HepG2 (cell line): ENCODE results near the gene ANAPC16. TPM values are rescaled to one million over a fixed set of nuclear protein-coding genes. Genes with fewer than 3 reads are reported as not detected.
A peak's percentile ranks its signal among the peaks of the same experiment; 100 is the strongest.

ENCODE experiments used
- ATAC-seq: fragments of 200-7000 bp; cut with Tn5 transposase; 3 replicates; pipeline ENCODE4 v1.9.1; 2020; ENCODE audit warnings: mild to moderate bottlenecking, moderate library complexity
- BruUV-seq: library from RNA; stranded (reverse); fragments of 400-500 nt; replicated peaks from 2 replicates; lab custom pipeline; 2021; lab: Mats Ljungman, UMichigan
- CTCF ChIA-PET: fragments of 300-600 bp; formaldehyde crosslinking; extraction: SDS; loops from one replicate; lab custom pipeline; 2021; ENCODE audit warnings: low total read pairs, inconsistent platforms, low intra/inter-chr PET ratio; lab: Yijun Ruan, JAX
- POLR2A ChIA-PET: fragments of 350-600 bp; sonication (Branson Sonifier 250); formaldehyde crosslinking; loops from one replicate; lab custom pipeline; 2020; ENCODE audit warnings: antibody characterized with exemption, inconsistent platforms; lab: Yijun Ruan, JAX
- DNase-seq: peaks from one replicate; pipeline ENCODE4 v3.0.0-alpha.2; 2015; ENCODE audit warnings: low spot score
- FAIRE-seq: peaks from 3 replicates; lab custom pipeline; 2011; peaks lifted over from hg19 to GRCh38; lab: Jason Lieb, UNC
- H2AFZ ChIP-seq: one replicate; pipeline ENCODE4 v1.6.1; 2011; ENCODE audit warnings: low read length, inconsistent platforms
- H3K27ac ChIP-seq: fragments of 300-600 bp; 3 replicates; pipeline ENCODE4 v1.8.0; 2011; ENCODE audit warnings: mixed run types, mild to moderate bottlenecking, mixed read lengths, low read length, inconsistent platforms; ENCODE audit not compliant: insufficient read depth; ENCODE audit errors: extremely low read length
- H3K27me3 ChIP-seq, 2 experiments: fragments of 200-600 bp in 1 of 2; 2 replicates in 1 of 2; 3 replicates in 1 of 2; pipeline versions ENCODE4 v1.6.0 to v1.8.0; 2011; ENCODE audit warnings: low read length in 2 of 2, mild to moderate bottlenecking in 2 of 2, moderate library complexity in 2 of 2, inconsistent platforms in 1 of 2; ENCODE audit not compliant: insufficient read depth in 2 of 2, control insufficient read depth in 1 of 2
- H3K36me3 ChIP-seq, 2 experiments: fragments of 200-600 bp in 1 of 2; replicated peaks in 1 of 2; 2 replicates in 1 of 2; 3 replicates in 1 of 2; pipeline versions ENCODE4 v1.5.1 to v1.8.0; 2011; ENCODE audit warnings: low read length in 2 of 2, inconsistent platforms in 1 of 2; ENCODE audit not compliant: insufficient read depth in 2 of 2, control insufficient read depth in 1 of 2
- H3K4me1 ChIP-seq: 2 replicates; pipeline ENCODE4 v1.5.1; 2012; ENCODE audit warnings: low read length, inconsistent platforms; ENCODE audit not compliant: insufficient read depth
- H3K4me2 ChIP-seq: 2 replicates; pipeline ENCODE4 v1.6.0; 2011; ENCODE audit warnings: low read depth, low read length, inconsistent platforms
- H3K4me3 ChIP-seq, 3 experiments: fragments of 200-600 bp in 1 of 3; sonication (generic), shearing (Covaris generic) in 1 of 3; replicated peaks in 1 of 3; 2 replicates each; pipeline ENCODE4 v1.5.1; 2011 to 2016; ENCODE audit warnings: low read length in 3 of 3, inconsistent platforms in 2 of 3, low read depth in 2 of 3, mild to moderate bottlenecking in 2 of 3, control low read depth in 1 of 3, mixed read lengths in 1 of 3; ENCODE audit not compliant: insufficient read depth in 1 of 3
- H3K79me2 ChIP-seq: one replicate; pipeline ENCODE4 v1.6.1; 2011; ENCODE audit warnings: low read length, inconsistent platforms; ENCODE audit not compliant: insufficient read depth
- H3K9ac ChIP-seq: 2 replicates; pipeline ENCODE4 v1.6.0; 2011; ENCODE audit warnings: mild to moderate bottlenecking, low read depth, low read length, inconsistent platforms; ENCODE audit not compliant: insufficient read depth
- H3K9me3 ChIP-seq: 2 replicates; pipeline ENCODE4 v1.5.1; 2012; ENCODE audit warnings: mild to moderate bottlenecking, low read length
- H4K20me1 ChIP-seq: 2 replicates; pipeline ENCODE4 v1.6.0; 2011; ENCODE audit warnings: inconsistent platforms, mild to moderate bottlenecking, low read length, moderate library complexity; ENCODE audit not compliant: insufficient read depth
- BRCA1 ChIP-seq: sonication (generic); formaldehyde crosslinking; IDR thresholded peaks from 2 replicates; pipeline ENCODE4 v1.4.0; 2020; ENCODE audit warnings: missing genetic modification reagents
- HINFP ChIP-seq: sonication (generic); formaldehyde crosslinking; IDR thresholded peaks from 2 replicates; pipeline ENCODE4 v1.4.0; 2020; ENCODE audit warnings: low read depth, mild to moderate bottlenecking, missing genetic modification reagents
- HNRNPK ChIP-seq: fragments of 200-400 bp; formaldehyde crosslinking; IDR thresholded peaks from 2 replicates; pipeline ENCODE4 v1.6.1; 2018; ENCODE audit warnings: low read length, low read depth, moderate library complexity, mild to moderate bottlenecking; ENCODE audit not compliant: poor library complexity, severe bottlenecking
- HOXA9 ChIP-seq: sonication (generic); formaldehyde crosslinking; IDR thresholded peaks from 2 replicates; pipeline ENCODE4 v1.8.1; 2022; ENCODE audit warnings: missing genetic modification reagents, mild to moderate bottlenecking, moderate library complexity, borderline replicate concordance
- PCBP1 ChIP-seq: fragments of 200-400 bp; formaldehyde crosslinking; IDR thresholded peaks from 2 replicates; pipeline ENCODE4 v1.6.1; 2017; ENCODE audit warnings: mild to moderate bottlenecking, low read depth, low read length, borderline replicate concordance
- SSRP1 ChIP-seq: IDR thresholded peaks from 2 replicates; pipeline ENCODE4 v1.6.1; 2016; ENCODE audit warnings: control low read depth
- ZBTB43 ChIP-seq: sonication (generic); formaldehyde crosslinking; conservative IDR thresholded peaks from 2 replicates; pipeline ENCODE4 v1.4.0; 2020; ENCODE audit warnings: missing genetic modification reagents
- ZNF232 ChIP-seq: sonication (generic); formaldehyde crosslinking; IDR thresholded peaks from 2 replicates; pipeline ENCODE4 v1.4.0; 2020; ENCODE audit warnings: missing genetic modification reagents, borderline replicate concordance
- ZNF574 ChIP-seq: sonication (generic); formaldehyde crosslinking; IDR thresholded peaks from 2 replicates; pipeline ENCODE4 v1.4.0; 2020; ENCODE audit warnings: missing genetic modification reagents
- ZNF580 ChIP-seq: IDR thresholded peaks from 2 replicates; pipeline ENCODE4 v1.6.1; 2016; ENCODE audit warnings: low read depth, borderline replicate concordance
- ZNF687 ChIP-seq: sonication (generic); formaldehyde crosslinking; IDR thresholded peaks from 2 replicates; pipeline ENCODE4 v1.5.1; 2020; ENCODE audit warnings: mild to moderate bottlenecking, missing genetic modification reagents, moderate library complexity
- WGBS: methylation state at CpG from one replicate; pipeline ENCODE4 v1.1.6; 2017; ENCODE audit warnings: low lambda C conversion rate; 5-methylcytosine and 5-hydroxymethylcytosine counted together
- in situ Hi-C: cut with HindIII; loops from 2 replicates; pipeline ENCODE4 v1.10.0; 2017; ENCODE audit warnings: low pct_unique_long_range_greater_than_20kb; ENCODE audit not compliant: extremely low pct_ligation_motif_present
- intact Hi-C: fragments of 100-400 bp; cut with micrococcal nuclease; formaldehyde crosslinking; loops from one replicate; pipeline ENCODE4 v1.10.0; 2022; ENCODE audit not compliant: unreplicated experiment
- polyA plus RNA-seq, 8 experiments: library from polyadenylated mRNA; depleted of rRNA in 3 of 8; stranded (reverse) in 7 of 8; unstranded in 1 of 8; fragments of >200 nt; fragmentation: Illumina TruSeq in 4 of 8; extraction: Trizol in 4 of 8; gene quantifications; 2 replicates each; pipeline versions ENCODE4 v1.2.1 to v1.2.3, GENCODE V29; 2011 to 2016; ENCODE audit warnings: low read depth in 4 of 8, missing spikeins in 1 of 8, mixed read lengths in 1 of 8; ENCODE audit not compliant: insufficient read depth in 1 of 8
- total RNA-seq, 5 experiments: library from RNA; depleted of rRNA; stranded (reverse); fragments of >200 nt; fragmentation: Illumina TruSeq; extraction: Trizol; gene quantifications; 2 replicates each; pipeline ENCODE4 v1.2.3, GENCODE V29; 2016; ENCODE audit warnings: low read depth in 1 of 5

Gene ANAPC16
- total and polyA plus RNA-seq, 2 of the 13 experiments (the other 11 are each of a cell fraction or from before 2014, with no cell fraction given) = 74.8 to 89.4 TPM

GRCh38 chr10:72276013-72276387 lies 60.2 kb downstream of the ANAPC16 start:
- 22% methylated on average over 4 of the region's 4 CpGs for WGBS
- Histone ChIP-seq H3K4me1 (peaks cover 58% of the 10 kb centered on the region), H3K9ac (peak overlapping the region; percentile 93), H4K20me1 (peaks cover 26% of the 10 kb centered on the region), H3K27me3 (no peaks in the 10 kb centered on the region; a peak in 1 of 5 replicates), H3K4me2 (peak overlapping the region; percentile 97), H3K9me3 (no peaks in the 10 kb centered on the region), H3K27ac (peak overlapping the region; percentile 54), H3K4me3 (peak overlapping the region; percentile 81 to 99 (median 98)), H2AFZ (no peak overlapping the region), H3K36me3 (peaks cover 2 to 13% of the 10 kb centered on the region in 2 experiments; a peak in 3 of 5 replicates), H3K79me2 (peaks cover 23% of the 10 kb centered on the region)
- FAIRE-seq (no peak), ATAC-seq (no peak), DNase-seq (no peak)
- ChIA-PET CTCF (no interaction called here), POLR2A (interaction anchor here (0.6 to 8.5 kb wide), 18 partner anchors 10 to 78 kb away, joined by 3 to 322 read pairs (median 11); partner anchors contain the start of genes ANAPC16 and ASCC1)
- no TSS peak for BruUV-seq
- in situ Hi-C loops (loop anchor here (5.0 kb wide), 1 partner anchor 51 kb away; no protein-coding TSS in a partner anchor), intact Hi-C loops (no loop called here)
- no peak for TF ChIP-seq PCBP1
- TF ChIP-seq ZBTB43 = no peak
- TF ChIP-seq ZNF232 = no peak
- no peak for TF ChIP-seq ZNF580 (CRISPR knock-in tag)
- peak; percentile 24; the same call in 1 of the 2 replicates for TF ChIP-seq SSRP1
- no peak for TF ChIP-seq BRCA1
- peak; percentile 6; the same call in 1 of the 2 replicates for TF ChIP-seq ZNF687 (CRISPR knock-in tag)
- TF ChIP-seq HNRNPK = peak; percentile 2
- TF ChIP-seq HINFP = no peak
- no peak for TF ChIP-seq HOXA9 (CRISPR knock-in tag)
- no peak; the same call in 1 of the 2 replicates for TF ChIP-seq ZNF574 (CRISPR knock-in tag)
